Skin epidermis (tissue), 12 donors: ENCODE data around the gene PRKAR1B.
"Not testable (repeated sequence)": the region's sequence is repeated elsewhere in the genome, so short reads cannot be mapped to it uniquely, and the experiment has no call there.

Experiments used
- H3K27ac ChIP-seq, 21 experiments: fragments of 200-600 bp; sonication (generic) in 11 of 21; one replicate each; pipeline ENCODE4 v1.5.0; 2020; ENCODE audit warnings: mild to moderate bottlenecking in 3 of 21, inconsistent platforms in 2 of 21, moderate library complexity in 2 of 21
- H3K4me3 ChIP-seq, 7 experiments: fragments of 200-600 bp; sonication (generic) in 2 of 7; one replicate each; pipeline ENCODE4 v1.5.0; 2020; ENCODE audit warnings: inconsistent platforms in 2 of 7, mild to moderate bottlenecking in 2 of 7, moderate library complexity in 1 of 7

The PRKAR1B gene

DNA sequence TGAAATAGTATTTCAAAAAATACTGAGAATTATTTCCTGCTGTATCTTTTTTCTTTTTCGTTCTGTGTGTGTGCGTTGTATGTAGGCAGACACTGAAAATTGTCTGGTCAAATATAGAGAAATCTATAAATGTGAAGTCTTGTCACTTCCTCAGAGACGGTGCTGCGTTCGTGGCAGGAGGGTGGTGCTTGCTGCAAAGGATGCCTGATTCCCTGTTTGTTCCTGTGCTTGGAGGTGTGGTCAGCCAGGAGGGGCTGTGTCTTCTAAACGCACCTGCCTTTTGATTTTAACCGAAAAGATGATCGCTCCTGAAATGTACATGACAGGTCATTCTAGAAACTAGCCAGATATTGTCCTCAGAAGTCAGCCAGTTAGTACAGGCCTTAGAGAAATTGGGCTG, 32.5 kb upstream of the PRKAR1B start:
- H3K4me3 ChIP-seq, result no peak overlapping the region
- H3K27ac ChIP-seq, result no peak overlapping the region

GRCh38 chr7:757741-758163, 30.7 kb upstream of the PRKAR1B start:
- no peak overlapping the region for H3K4me3 ChIP-seq
- no peak overlapping the region for H3K27ac ChIP-seq

GRCh38 chr7:756928-757560, 30.0 kb upstream of the PRKAR1B start:
- H3K27ac ChIP-seq, result no peak overlapping the region

GRCh38 chr7:756231-756927, 29.3 kb upstream of the PRKAR1B start:
- H3K27ac ChIP-seq, result no peak overlapping the region
- no peak overlapping the region for H3K4me3 ChIP-seq

More at GRCh38 chr7:756928-757560, 30.0 kb upstream of the PRKAR1B start:
- no peak overlapping the region for H3K4me3 ChIP-seq

- Histone ChIP-seq H3K27ac (no peak overlapping the region), H3K4me3 (no peak overlapping the region)
These were observed 28.3 kb upstream of the PRKAR1B start for GRCh38 chr7:755413-755805.

- no peak overlapping the region for H3K27ac ChIP-seq
- no peak overlapping the region for H3K4me3 ChIP-seq
These were observed 27.7 kb upstream of the PRKAR1B start for GRCh38 chr7:754531-755412.

DNA sequence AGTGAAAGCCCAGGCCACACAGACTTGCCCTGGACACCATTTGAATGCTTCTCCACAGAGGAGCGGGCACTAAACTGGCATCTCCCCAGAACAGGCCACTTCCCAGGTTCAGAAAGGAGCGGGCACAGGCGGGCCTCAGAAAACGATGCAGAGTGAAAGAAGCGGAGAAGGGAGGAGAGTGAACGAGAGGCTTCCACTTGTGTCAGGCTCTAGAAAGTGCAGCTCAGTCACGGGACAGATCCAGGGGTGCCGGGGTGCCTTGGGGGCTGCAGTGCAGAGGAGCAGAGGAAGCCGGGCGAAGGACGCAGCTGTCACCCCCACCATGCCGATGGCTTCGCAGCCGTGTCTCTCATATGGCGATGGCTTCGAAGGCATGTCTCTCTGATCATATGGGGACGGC, 26.1 kb upstream of the PRKAR1B start:
- Histone ChIP-seq H3K27ac (no peak overlapping the region), H3K4me3 (no peak overlapping the region)

DNA sequence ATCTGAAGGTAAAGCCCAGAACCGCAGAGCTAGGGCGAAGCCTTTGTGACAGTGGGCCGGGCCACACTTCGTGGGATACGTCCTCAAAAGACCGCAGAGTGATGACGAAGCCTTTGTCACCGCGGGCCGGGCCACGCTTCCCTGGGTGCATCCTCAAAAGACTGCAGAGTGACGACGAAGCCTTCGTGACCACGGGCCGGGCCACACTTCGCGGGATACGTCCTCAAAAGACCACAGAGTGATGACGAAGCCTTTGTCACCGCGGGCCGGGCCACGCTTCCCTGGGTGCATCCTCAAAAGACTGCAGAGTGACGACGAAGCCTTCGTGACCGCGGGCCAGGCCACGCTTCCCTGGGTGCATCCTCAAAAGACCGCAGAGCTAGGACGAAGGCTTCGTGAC, 25.2 kb upstream of the PRKAR1B start:
- H3K27ac ChIP-seq, H3K4me3 ChIP-seq: not testable (repeated sequence)

DNA sequence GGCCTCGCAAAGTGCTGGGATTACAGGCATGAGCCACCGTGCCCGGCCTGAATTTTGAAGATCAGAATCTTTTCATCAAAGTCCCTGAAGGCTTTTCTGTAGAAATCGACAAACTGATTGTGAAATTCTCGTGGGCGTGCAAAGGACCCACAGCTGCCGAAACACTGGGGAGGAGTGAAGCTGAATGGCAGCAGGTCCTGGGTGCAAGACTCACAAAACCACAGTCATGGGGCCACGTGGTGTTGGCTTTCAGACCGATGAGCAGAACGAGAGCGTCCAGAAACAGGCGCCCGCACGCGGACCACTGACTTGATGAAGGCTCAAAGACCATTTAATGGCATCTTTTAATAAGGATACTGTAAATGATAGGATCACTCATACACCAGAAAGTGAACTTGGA, 24.7 kb upstream of the PRKAR1B start:
- Histone ChIP-seq H3K4me3 (no peak overlapping the region), H3K27ac (no peak overlapping the region)

GRCh38 chr7:750111-750905, 23.2 kb upstream of the PRKAR1B start:
- no peak overlapping the region for H3K4me3 ChIP-seq
- no peak overlapping the region for H3K27ac ChIP-seq

GRCh38 chr7:749140-749551, 22.1 kb upstream of the PRKAR1B start:
- Histone ChIP-seq H3K4me3 (no peak overlapping the region), H3K27ac (no peak overlapping the region)

- Histone ChIP-seq H3K27ac (no peak overlapping the region), H3K4me3 (no peak overlapping the region)
These were observed 21.4 kb upstream of the PRKAR1B start for GRCh38 chr7:748446-748845.

DNA sequence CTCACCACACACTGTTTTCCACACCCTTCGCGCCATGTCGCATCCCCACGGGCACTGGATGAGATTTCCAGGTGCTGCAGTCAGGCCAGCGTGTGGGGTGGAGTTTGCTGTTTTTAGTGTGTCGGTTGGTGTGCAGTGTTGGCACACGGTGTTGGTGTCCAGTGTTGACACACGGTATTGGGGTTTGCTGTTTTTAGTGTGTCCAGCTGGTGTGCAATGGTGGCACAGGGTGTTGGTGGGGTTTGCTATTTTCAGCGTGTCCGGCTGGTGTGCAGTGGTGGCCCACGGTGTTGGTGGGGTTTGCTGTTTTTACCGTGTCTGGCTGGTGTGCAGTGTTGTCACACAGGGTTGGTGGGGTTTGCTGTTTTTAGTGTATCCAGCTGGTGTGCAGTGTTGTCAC, 20.1 kb upstream of the PRKAR1B start:
- no peak overlapping the region for H3K27ac ChIP-seq

GRCh38 chr7:746155-747061, 19.3 kb upstream of the PRKAR1B start:
- Histone ChIP-seq H3K4me3 (no peak overlapping the region), H3K27ac (no peak overlapping the region)

More for the DNA sequence above, 20.1 kb upstream of the PRKAR1B start:
- H3K4me3 ChIP-seq, result no peak overlapping the region

DNA sequence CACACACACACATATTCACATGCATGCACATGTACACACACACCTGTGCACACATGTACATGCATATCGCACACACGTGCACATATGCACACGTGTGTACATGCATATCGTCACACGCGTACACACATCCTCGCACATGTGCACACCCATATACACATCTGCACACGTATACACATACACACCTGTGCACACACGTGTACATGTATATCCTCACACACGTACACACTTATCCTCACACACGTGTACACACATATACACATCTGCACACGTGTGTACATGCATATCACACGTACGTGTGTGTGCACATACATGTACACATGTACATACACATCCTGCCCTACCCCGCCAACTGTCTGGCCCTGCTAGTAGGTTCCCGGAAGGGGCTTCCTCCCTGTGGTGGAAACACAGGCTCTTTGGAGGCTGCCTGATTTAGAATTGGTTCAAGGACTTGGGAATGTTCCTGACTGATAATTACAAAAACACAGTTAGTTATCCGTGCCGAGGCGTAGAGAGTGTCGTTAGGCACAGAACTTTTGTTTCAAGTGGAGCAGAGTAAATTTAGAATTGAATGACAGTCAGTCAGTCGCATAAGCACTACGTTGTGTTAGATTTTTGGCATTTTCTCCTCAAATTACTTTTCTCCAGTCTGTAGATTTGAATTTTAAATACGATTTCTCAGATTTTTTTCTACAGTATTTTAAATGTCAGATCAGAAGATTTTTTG, 18.5 kb upstream of the PRKAR1B start:
- H3K27ac ChIP-seq, result no peak overlapping the region
- no peak overlapping the region for H3K4me3 ChIP-seq

DNA sequence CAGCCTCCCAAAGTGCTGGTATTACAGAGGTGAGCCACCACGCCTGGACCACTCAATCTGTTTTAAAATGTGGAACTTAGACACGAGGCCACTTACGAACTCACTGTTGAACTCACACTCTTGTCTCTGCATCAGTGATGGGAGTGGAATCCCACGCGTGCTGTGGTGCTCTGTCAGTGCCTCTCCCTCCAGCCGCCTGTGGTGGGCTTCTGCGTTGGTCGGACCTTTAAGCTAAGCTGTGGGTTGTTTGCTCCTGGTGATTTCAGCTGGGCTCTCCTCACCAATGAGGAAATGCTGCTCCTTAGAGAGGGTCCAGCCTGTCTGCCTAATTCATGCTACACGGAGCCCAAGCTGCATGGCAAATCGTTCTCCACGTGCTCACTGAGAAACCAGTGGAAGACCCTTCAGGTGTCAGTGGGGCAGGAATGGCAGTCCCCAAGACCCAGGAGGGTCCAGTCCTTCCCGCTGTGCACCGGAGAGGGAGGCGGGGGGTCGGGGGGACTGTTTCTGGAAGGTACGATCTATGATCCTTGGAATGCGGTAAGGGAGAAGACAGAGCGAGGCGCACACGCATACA, 17.9 kb upstream of the PRKAR1B start:
- Histone ChIP-seq H3K27ac (no peak overlapping the region), H3K4me3 (no peak overlapping the region)

GRCh38 chr7:744128-744520, 17.0 kb upstream of the PRKAR1B start:
- H3K27ac ChIP-seq, H3K4me3 ChIP-seq: not testable (repeated sequence)
